HCT116 (cell line): ENCODE data around the gene GEN1.

Experiments
- CBX3 ChIP-seq: IDR thresholded peaks from 2 replicates; pipeline ENCODE4 v1.6.1; 2012; ENCODE audit warnings: low read depth
- CEBPB ChIP-seq: IDR thresholded peaks from 2 replicates; pipeline ENCODE4 v1.6.1; 2012; ENCODE audit warnings: low read depth
- EGR1 ChIP-seq: IDR thresholded peaks from 2 replicates; pipeline ENCODE4 v1.6.1; 2012; ENCODE audit warnings: low read depth
- ELF1 ChIP-seq: IDR thresholded peaks from 2 replicates; pipeline ENCODE4 v1.6.1; 2012; ENCODE audit warnings: low read depth, borderline replicate concordance
- JUND ChIP-seq: IDR thresholded peaks from 2 replicates; pipeline ENCODE4 v1.6.1; 2012
- POLR2A ChIP-seq: IDR thresholded peaks from 2 replicates; pipeline ENCODE4 v1.7.0; 2011; ENCODE audit warnings: borderline replicate concordance; ENCODE audit not compliant: insufficient read depth, insufficient read length; ENCODE audit errors: extremely low read depth
- POLR2AphosphoS5 ChIP-seq: IDR thresholded peaks from 2 replicates; pipeline ENCODE4 v1.6.1; 2011; ENCODE audit warnings: mild to moderate bottlenecking, low read depth, low read length, moderate library complexity
- YY1 ChIP-seq: IDR thresholded peaks from 2 replicates; pipeline ENCODE4 v1.6.1; 2011; ENCODE audit warnings: low read length, low read depth, moderate library complexity, mild to moderate bottlenecking; ENCODE audit not compliant: insufficient replicate concordance; ENCODE audit errors: extremely low read depth
- ZNF274 ChIP-seq: fragments of 200-500 bp; sonication (Bioruptor generic); IDR thresholded peaks from 2 replicates; pipeline ENCODE4 v1.6.1; 2014; ENCODE audit warnings: mild to moderate bottlenecking, low read depth, low read length, inconsistent platforms
- TF ChIP-seq, protein P1 (sequence below), 3 experiments: fragments of 200-600 bp in 1 of 3; sonication (generic) in 1 of 3; IDR thresholded peaks in 2 of 3; conservative IDR thresholded peaks in 1 of 3; 2 replicates each; pipeline ENCODE4 v1.5.1; 2012 to 2017; ENCODE audit warnings: low read depth in 2 of 3, low read length in 2 of 3, antibody characterized with exemption in 1 of 3, borderline replicate concordance in 1 of 3, control low read depth in 1 of 3, mild to moderate bottlenecking in 1 of 3, mixed read lengths in 1 of 3, mixed run types in 1 of 3, moderate library complexity in 1 of 3; ENCODE audit not compliant: insufficient read depth in 1 of 3
- TF ChIP-seq, protein P2 (sequence below): IDR thresholded peaks from 2 replicates; pipeline ENCODE4 v1.6.1; 2012

DNA sequence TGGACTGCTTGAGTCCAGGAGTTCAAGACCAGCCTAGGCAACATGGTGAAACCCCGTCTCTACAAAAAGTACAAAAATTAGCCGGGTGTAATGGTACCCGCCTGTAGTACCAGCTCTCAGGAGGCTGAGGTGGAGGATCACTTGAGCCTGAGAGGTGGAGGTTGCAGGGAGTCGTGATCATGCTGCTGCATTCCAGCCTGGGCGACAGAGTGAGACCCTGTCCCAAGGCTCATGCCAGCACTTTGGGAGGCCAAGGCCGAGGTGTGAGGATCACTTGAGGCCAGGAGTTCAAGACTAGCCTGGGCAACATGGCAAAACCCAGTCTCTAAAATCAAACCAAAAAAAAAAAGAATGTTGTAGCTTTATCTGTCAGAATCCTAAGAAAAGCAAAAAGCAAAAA is 25.7 kb upstream of the GEN1 start:
- TF ChIP-seq, protein P1, sequence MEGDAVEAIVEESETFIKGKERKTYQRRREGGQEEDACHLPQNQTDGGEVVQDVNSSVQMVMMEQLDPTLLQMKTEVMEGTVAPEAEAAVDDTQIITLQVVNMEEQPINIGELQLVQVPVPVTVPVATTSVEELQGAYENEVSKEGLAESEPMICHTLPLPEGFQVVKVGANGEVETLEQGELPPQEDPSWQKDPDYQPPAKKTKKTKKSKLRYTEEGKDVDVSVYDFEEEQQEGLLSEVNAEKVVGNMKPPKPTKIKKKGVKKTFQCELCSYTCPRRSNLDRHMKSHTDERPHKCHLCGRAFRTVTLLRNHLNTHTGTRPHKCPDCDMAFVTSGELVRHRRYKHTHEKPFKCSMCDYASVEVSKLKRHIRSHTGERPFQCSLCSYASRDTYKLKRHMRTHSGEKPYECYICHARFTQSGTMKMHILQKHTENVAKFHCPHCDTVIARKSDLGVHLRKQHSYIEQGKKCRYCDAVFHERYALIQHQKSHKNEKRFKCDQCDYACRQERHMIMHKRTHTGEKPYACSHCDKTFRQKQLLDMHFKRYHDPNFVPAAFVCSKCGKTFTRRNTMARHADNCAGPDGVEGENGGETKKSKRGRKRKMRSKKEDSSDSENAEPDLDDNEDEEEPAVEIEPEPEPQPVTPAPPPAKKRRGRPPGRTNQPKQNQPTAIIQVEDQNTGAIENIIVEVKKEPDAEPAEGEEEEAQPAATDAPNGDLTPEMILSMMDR (IDR thresholded peaks at IDR 0.05 in 2 of 3, conservative IDR thresholded peaks at IDR 0.05 in 1 of 3; ENCODE audit: borderline replicate concordance in 1 of 3, insufficient read depth in 1 of 3, low read depth in 2 of 3, low read length in 2 of 3) = no peak
- no peak for TF ChIP-seq POLR2A
- TF ChIP-seq ZNF274 = no peak
- TF ChIP-seq POLR2AphosphoS5 = no peak
- TF ChIP-seq, protein P2, sequence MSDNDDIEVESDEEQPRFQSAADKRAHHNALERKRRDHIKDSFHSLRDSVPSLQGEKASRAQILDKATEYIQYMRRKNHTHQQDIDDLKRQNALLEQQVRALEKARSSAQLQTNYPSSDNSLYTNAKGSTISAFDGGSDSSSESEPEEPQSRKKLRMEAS = no peak
- TF ChIP-seq CEBPB = no peak
- no peak for TF ChIP-seq JUND
- TF ChIP-seq YY1 = no peak
- no peak for TF ChIP-seq EGR1
- TF ChIP-seq CBX3 = no peak
- TF ChIP-seq ELF1 = no peak
